Hematopoietic multipotent progenitor cell treated with erythropoietin and hydrocortisone succinate and interleukin-3 and kit ligand, for 8 days (in vitro differentiated cells): Measurements from ENCODE around the gene CASP3.
"Not testable (repeated sequence)": the region's sequence is repeated elsewhere in the genome, so short reads cannot be mapped to it uniquely, and the experiment has no call there.

Source experiments
- DNase-seq: peaks from one replicate; pipeline ENCODE4 v3.0.0-alpha.2; 2015

CASP3 gene

DNA sequence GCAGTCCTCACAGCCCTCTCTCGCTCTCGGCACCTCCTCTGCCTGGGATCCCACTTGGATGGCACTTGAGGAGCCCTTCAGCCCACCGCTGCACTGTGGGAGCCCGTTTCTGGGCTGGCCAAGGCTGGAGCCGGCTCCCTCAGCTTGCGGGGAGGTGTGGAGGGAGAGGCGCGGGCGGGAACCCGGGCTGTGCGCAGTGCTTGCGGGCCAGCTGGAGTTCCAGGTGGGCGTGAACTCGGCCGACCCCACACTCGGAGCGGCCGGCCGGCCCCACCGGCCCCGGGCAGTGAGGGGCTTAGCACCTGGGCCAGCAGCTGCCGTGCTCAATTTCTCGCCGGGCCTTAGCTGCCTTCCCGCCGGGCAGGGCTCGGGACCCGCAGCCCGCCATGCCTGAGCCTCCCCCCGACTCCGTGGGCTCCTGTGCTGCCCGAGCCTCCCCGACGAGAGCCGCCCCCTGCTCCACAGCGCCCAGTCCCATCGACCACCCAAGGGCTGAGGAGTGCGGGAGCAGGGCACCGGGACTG is 57.4 kb downstream of the CASP3 start:
- DNase-seq: not testable (repeated sequence)

DNA sequence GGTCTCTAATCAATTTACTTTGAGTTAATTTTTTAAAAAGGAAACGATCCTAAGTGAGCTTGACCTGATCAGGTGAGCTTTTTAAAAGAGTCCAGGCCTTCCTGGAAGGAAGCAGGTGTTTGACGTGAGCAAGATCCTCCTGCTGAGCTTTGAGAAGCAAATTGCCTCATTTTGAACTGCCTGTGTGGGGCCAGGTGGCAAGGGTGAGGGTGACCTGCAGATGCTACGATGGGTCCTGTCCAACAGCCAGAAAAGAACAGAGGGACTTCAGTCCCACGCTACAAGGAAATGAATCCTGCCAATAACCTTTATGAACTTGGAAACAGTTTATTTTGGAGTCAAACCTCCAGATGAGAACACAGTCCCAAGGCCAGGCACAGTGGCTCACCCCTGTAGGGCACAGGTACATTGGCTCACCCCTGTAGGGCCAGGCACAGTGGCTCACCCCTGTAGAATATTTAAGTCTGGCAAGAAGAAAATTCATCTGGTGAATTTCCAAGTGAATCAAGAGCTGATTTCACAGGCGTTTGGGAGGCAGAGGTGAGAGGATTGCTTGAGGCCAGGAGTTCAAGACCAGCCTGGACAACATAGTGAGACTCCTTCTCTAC is 58.1 kb downstream of the CASP3 start:
- no peak for DNase-seq

DNA sequence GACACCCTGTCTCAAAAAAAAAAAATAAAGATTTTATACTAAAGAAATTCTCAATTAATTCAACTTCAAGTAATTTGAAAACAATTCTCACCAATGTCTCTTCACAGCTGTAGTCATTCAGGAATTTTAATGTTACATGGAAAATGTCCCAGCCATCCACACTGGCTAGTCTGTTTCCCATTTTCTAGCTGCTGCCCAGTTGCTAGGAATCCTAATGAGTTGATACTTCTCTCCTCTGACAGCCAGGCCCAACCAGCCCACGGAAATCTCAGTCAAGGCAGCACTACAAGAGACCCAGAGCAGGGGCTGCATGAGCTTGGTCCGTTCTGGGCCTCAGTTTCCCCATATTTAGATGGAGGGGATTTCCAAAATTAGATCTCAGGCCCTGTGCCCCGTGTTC is 59.1 kb downstream of the CASP3 start:
- no peak for DNase-seq

DNA sequence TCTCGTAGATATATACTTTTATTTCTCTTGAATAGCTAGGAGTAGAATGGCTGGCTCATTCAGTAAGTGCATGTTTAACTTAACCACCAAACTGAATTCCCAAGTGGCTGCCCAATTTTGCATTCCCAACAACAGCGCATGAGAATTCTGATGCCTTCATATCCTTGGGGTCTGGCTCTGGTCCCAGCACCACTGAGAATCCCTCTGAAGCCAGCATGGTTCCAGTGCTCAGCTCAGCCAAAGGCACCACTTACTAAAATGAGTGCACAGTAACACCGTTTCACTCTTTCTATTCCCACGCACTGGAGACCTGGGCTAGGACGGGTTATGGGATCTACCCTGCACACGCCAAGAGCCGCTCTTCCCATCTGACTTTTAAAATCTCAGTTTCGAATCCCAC is 60.4 kb downstream of the CASP3 start:
- no peak for DNase-seq

DNA sequence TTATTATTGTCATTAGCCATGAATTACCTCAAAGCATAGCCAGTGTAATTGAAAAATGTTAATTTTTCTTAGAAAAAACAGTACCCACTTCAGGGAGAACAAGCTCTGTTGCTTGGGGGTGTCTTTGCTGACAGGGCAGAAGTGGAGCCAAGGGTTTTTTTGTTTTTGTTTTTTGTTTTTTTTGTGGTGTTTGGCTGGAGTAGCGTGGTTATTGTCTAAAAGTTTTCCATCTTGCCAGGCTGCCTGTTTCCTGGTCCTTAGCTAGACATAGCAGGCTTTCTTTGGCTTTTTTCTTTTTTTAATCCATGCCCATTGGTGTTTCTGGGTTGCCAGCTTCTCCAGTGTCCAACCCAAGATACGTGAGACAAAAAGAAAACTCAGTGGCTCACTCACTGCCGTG is 61.5 kb downstream of the CASP3 start:
- no peak for DNase-seq

DNA sequence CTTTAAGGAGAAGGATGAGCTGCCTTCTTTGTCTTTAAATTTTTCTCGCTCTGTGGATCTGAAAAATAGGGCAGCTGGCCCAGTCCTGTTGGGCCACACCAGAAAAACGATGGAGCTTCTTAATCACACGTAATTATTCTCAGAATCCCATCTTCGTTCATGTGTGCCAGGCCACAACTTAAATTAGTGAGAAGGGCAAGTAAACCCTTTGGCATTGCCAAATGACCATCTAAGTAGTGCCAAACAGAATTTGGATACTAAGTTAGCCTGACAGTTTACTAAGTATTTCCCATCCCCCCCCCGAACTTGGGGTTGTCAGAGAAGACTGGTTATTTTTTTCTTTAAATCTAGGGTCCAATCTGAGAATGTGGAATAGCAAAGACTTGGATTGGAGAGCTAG is 62.0 kb downstream of the CASP3 start:
- DNase-seq: no peak

DNA sequence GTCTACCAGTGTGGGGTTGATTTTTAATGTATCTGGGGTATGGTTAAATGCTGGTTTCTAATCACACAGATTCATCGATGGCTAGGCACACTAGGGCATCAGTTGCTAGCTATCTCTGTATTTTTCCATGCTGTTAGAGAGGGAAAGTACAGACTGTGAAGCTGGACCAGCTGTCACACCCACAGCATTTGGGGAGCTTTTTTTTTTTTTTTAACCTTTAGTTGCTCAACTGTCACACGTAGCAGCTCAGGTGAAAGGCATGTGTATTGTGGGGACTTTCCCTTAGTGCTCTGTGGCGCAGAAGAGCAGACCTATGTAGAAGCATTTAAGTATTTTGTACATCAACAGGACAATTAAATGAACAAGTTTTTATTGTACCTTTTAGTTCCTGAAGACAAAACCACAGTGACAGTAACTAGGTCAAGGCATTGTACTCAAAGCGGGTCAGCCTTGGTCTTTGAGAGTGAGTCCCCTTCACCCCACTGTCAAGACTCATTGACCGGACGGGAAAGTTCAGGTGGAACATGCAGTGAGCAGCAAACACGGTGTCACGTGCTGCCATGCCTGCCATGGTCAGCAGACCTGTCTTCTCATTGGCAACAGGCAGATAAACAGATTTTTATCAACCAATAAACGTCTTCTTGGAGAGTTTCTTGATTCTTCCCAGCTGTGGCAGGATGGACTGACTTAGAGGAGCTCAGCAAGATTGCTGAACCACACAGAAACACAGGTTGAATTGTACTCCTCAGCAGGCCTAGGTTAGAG is 65.3 kb downstream of the CASP3 start:
- DNase-seq: no peak
